ENCODE results near the gene KCNAB2.
A peak's percentile ranks its signal among the peaks of the same experiment; 100 is the strongest.

KCNAB2 gene

GRCh38 chr1:6023346-6023745, 22.3 kb upstream of the KCNAB2 start:
- H3K4me3 ChIP-seq (ENCODE audit: low read length): no peak overlapping the region
- no peak for TF ChIP-seq CTCF (IDR thresholded peaks at IDR 0.05; ENCODE audit: low read depth, low read length)
- no peak for TF ChIP-seq EZH2phosphoT487 (IDR thresholded peaks at IDR 0.05; ENCODE audit: low read depth)
- no peak overlapping the region for H3K27ac ChIP-seq (ENCODE audit: low read length)
- H3K4me1 ChIP-seq (ENCODE audit: low read length): peaks cover 26% of the 10 kb centered on the region
- H2AFZ ChIP-seq (ENCODE audit: low read depth, low read length): no peak overlapping the region
- H3K27me3 ChIP-seq (ENCODE audit: low read depth, low read length): no peaks in the 10 kb centered on the region
- no peaks in the 10 kb centered on the region for H3K9me3 ChIP-seq (ENCODE audit: insufficient read depth, low read length)
- peaks cover 11% of the 10 kb centered on the region for H3K36me3 ChIP-seq (replicated peaks; ENCODE audit: low read depth, low read length)
- H3K4me2 ChIP-seq (ENCODE audit: low read length): no peak overlapping the region
- H3K9ac ChIP-seq (ENCODE audit: low read length): no peak overlapping the region
- H3K79me2 ChIP-seq (ENCODE audit: low read length): peaks cover 29% of the 10 kb centered on the region
- peaks cover 12% of the 10 kb centered on the region for H4K20me1 ChIP-seq (ENCODE audit: insufficient read depth, low read length)

GRCh38 chr1:6024376-6024775, 21.3 kb upstream of the KCNAB2 start:
- peak overlapping the region; percentile 86; the same call in 1 of the 2 replicates for H3K9ac ChIP-seq (ENCODE audit: low read length)
- H3K4me1 ChIP-seq (ENCODE audit: low read length): peaks cover 30% of the 10 kb centered on the region
- H3K4me3 ChIP-seq (ENCODE audit: low read length): peak overlapping the region; percentile 100
- peaks cover 39% of the 10 kb centered on the region for H3K79me2 ChIP-seq (ENCODE audit: low read length)
- H3K4me2 ChIP-seq (ENCODE audit: low read length): peak overlapping the region; percentile 100
- no peak overlapping the region for H2AFZ ChIP-seq (ENCODE audit: low read depth, low read length)
- peak overlapping the region; percentile 83 for H3K27ac ChIP-seq (ENCODE audit: low read length)
- H3K9me3 ChIP-seq (ENCODE audit: insufficient read depth, low read length): no peaks in the 10 kb centered on the region
- no peaks in the 10 kb centered on the region for H3K27me3 ChIP-seq (ENCODE audit: low read depth, low read length)
- TF ChIP-seq EZH2phosphoT487 (IDR thresholded peaks at IDR 0.05; ENCODE audit: low read depth): no peak
- TF ChIP-seq CTCF (IDR thresholded peaks at IDR 0.05; ENCODE audit: low read depth, low read length): no peak
- peaks cover 22% of the 10 kb centered on the region for H4K20me1 ChIP-seq (ENCODE audit: insufficient read depth, low read length)
- peaks cover 19% of the 10 kb centered on the region for H3K36me3 ChIP-seq (replicated peaks; ENCODE audit: low read depth, low read length)

GRCh38 chr1:6025269-6026094, 20.2 kb upstream of the KCNAB2 start:
- peaks cover 35% of the 10 kb centered on the region for H3K4me1 ChIP-seq (ENCODE audit: low read length)
- peaks cover 33% of the 10 kb centered on the region for H4K20me1 ChIP-seq (ENCODE audit: insufficient read depth, low read length)
- H2AFZ ChIP-seq (ENCODE audit: low read depth, low read length): no peak overlapping the region
- peak overlapping the region; percentile 100 for H3K4me2 ChIP-seq (ENCODE audit: low read length)
- peak overlapping the region; percentile 83 for H3K27ac ChIP-seq (ENCODE audit: low read length)
- H3K36me3 ChIP-seq (replicated peaks; ENCODE audit: low read depth, low read length): peaks cover 30% of the 10 kb centered on the region
- H3K9me3 ChIP-seq (ENCODE audit: insufficient read depth, low read length): no peaks in the 10 kb centered on the region
- H3K27me3 ChIP-seq (ENCODE audit: low read depth, low read length): no peaks in the 10 kb centered on the region
- peaks cover 50% of the 10 kb centered on the region for H3K79me2 ChIP-seq (ENCODE audit: low read length)
- TF ChIP-seq EZH2phosphoT487 (IDR thresholded peaks at IDR 0.05; ENCODE audit: low read depth) (no peak), CTCF (IDR thresholded peaks at IDR 0.05; ENCODE audit: low read depth, low read length) (no peak)
- H3K9ac ChIP-seq (ENCODE audit: low read length): peak overlapping the region; percentile 86
- peak overlapping the region; percentile 100 for H3K4me3 ChIP-seq (ENCODE audit: low read length)

GRCh38 chr1:6026095-6026809, 19.4 kb upstream of the KCNAB2 start:
- H3K27ac ChIP-seq (ENCODE audit: low read length): peak overlapping the region; percentile 83

More at GRCh38 chr1:6026095-6026809, 19.4 kb upstream of the KCNAB2 start:
- Histone ChIP-seq H3K36me3 (replicated peaks; ENCODE audit: low read depth, low read length) (peaks cover 37% of the 10 kb centered on the region), H3K4me3 (ENCODE audit: low read length) (peak overlapping the region; percentile 100), H2AFZ (ENCODE audit: low read depth, low read length) (no peak overlapping the region), H3K4me2 (ENCODE audit: low read length) (peak overlapping the region; percentile 100), H3K9me3 (ENCODE audit: insufficient read depth, low read length) (no peaks in the 10 kb centered on the region), H3K27me3 (ENCODE audit: low read depth, low read length) (no peaks in the 10 kb centered on the region), H3K9ac (ENCODE audit: low read length) (peak overlapping the region; percentile 91), H3K4me1 (ENCODE audit: low read length) (peaks cover 38% of the 10 kb centered on the region), H3K79me2 (ENCODE audit: low read length) (peaks cover 58% of the 10 kb centered on the region), H4K20me1 (ENCODE audit: insufficient read depth, low read length) (peaks cover 41% of the 10 kb centered on the region)
- TF ChIP-seq EZH2phosphoT487 (IDR thresholded peaks at IDR 0.05; ENCODE audit: low read depth): no peak

Measured in OCI-LY3 (cell line).